Karpas-422 (cell line): ENCODE data around the gene ILDR1. TPM values are rescaled to one million over a fixed set of nuclear protein-coding genes. Genes with fewer than 3 reads are reported as not detected.

Experiments
- DNase-seq: peaks from one replicate; pipeline ENCODE4 v3.0.0-alpha.2; 2015
- H2AFZ ChIP-seq: fragments of 200-600 bp; sonication (generic); 2 replicates; pipeline ENCODE4 v1.6.1; 2014; ENCODE audit warnings: antibody characterized with exemption, low read length, mixed read lengths
- H3K27ac ChIP-seq: fragments of 200-600 bp; sonication (generic); 2 replicates; pipeline ENCODE4 v1.5.1; 2014; ENCODE audit warnings: mild to moderate bottlenecking, low read length, moderate library complexity
- H3K27me3 ChIP-seq: fragments of 200-600 bp; sonication (generic); 2 replicates; pipeline ENCODE4 v1.6.1; 2014; ENCODE audit warnings: low read length, mixed read lengths
- H3K36me3 ChIP-seq: fragments of 200-600 bp; sonication (generic); 2 replicates; pipeline ENCODE4 v1.6.1; 2014; ENCODE audit warnings: low read length, mixed read lengths; ENCODE audit not compliant: insufficient read depth
- H3K4me1 ChIP-seq: fragments of 200-600 bp; sonication (generic); 2 replicates; pipeline ENCODE4 v1.6.1; 2014; ENCODE audit warnings: mild to moderate bottlenecking, low read length, mixed read lengths
- H3K4me2 ChIP-seq: fragments of 200-600 bp; sonication (generic); 2 replicates; pipeline ENCODE4 v1.6.1; 2014; ENCODE audit warnings: low read length, low read depth, mild to moderate bottlenecking; ENCODE audit not compliant: poor library complexity, severe bottlenecking
- H3K4me3 ChIP-seq: fragments of 200-600 bp; sonication (generic); 2 replicates; pipeline ENCODE4 v1.5.1; 2014; ENCODE audit warnings: mild to moderate bottlenecking, antibody characterized with exemption, low read length, mixed read lengths
- H3K79me2 ChIP-seq: fragments of 200-600 bp; sonication (generic); 2 replicates; pipeline ENCODE4 v1.6.1; 2014; ENCODE audit warnings: mild to moderate bottlenecking, low read length, mixed read lengths
- H3K9ac ChIP-seq: fragments of 200-600 bp; sonication (generic); 2 replicates; pipeline ENCODE4 v1.6.0; 2014; ENCODE audit warnings: low read length
- H3K9me2 ChIP-seq: fragments of 200-600 bp; sonication (generic), shearing (Covaris generic); replicated peaks from 2 replicates; pipeline ENCODE4 v1.6.0; 2014; ENCODE audit warnings: mild to moderate bottlenecking, low read length, moderate library complexity; ENCODE audit not compliant: insufficient read depth
- H3K9me3 ChIP-seq: fragments of 300-700, 200-600 bp; sonication (generic); 2 replicates; pipeline ENCODE4 v1.6.1; 2014; ENCODE audit warnings: low read length, mixed read lengths
- H4K20me1 ChIP-seq: fragments of 200-600 bp; sonication (generic); 2 replicates; pipeline ENCODE4 v1.6.1; 2014; ENCODE audit warnings: mild to moderate bottlenecking, antibody characterized with exemption, low read length, low read depth; ENCODE audit not compliant: insufficient read depth
- total RNA-seq: library from RNA; depleted of rRNA; stranded (reverse); fragments of >200 nt; shearing (Covaris generic); gene quantifications from 2 replicates; pipeline ENCODE4 v1.2.3, GENCODE V29; 2014; ENCODE audit warnings: low replicate concordance

ILDR1 gene
- total RNA-seq, 1 experiment from 2014 or later: 0.52 TPM

- no peaks in the 10 kb centered on the region for H4K20me1 ChIP-seq
- DNase-seq: no peak
- no peak overlapping the region for H3K4me3 ChIP-seq
- 0 out of 2 replicates have a peak, but pooled peaks cover 3% of the 10 kb centered on the region for H3K4me1 ChIP-seq
- H3K9ac ChIP-seq: no peak overlapping the region
- no peaks in the 10 kb centered on the region for H3K27me3 ChIP-seq
- H2AFZ ChIP-seq: no peak overlapping the region
- H3K4me2 ChIP-seq: no peak overlapping the region
- no peaks in the 10 kb centered on the region for H3K79me2 ChIP-seq
- H3K36me3 ChIP-seq: 0 out of 2 replicates have a peak, but pooled peaks cover 5% of the 10 kb centered on the region
- no peaks in the 10 kb centered on the region; the same call in 1 of the 2 replicates for H3K9me3 ChIP-seq
- H3K27ac ChIP-seq: no peak overlapping the region
- no peaks in the 10 kb centered on the region for H3K9me2 ChIP-seq
These were observed 52.0 kb downstream of the ILDR1 start for GRCh38 chr3:121970047-121970446.

DNA sequence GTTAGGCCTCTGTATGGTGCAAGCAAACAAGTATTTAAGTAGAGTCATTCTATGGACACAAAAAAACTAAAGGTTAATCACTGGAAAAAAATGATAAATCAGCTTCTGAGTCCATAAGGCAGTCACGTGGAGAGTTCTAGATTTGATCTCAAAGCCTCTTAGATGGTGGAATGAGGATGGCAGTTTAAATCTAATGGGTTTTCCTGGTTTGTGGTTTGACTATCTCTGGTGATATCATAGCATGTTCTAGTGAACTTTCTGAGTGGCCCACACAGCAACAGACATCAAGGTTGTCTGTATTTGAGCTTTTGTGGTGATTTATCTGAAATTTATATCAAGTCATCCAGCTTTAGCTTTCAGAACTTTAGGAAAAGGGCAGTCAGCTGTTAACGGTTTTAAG, 52.4 kb downstream of the ILDR1 start:
- Histone ChIP-seq H3K4me3 (no peak overlapping the region), H3K27ac (no peak overlapping the region), H3K79me2 (no peaks in the 10 kb centered on the region), H3K4me1 (0 out of 2 replicates have a peak, but pooled peaks cover 3% of the 10 kb centered on the region), H2AFZ (peak overlapping the region; percentile 7; the same call in 1 of the 2 replicates), H3K9me3 (no peaks in the 10 kb centered on the region), H4K20me1 (no peaks in the 10 kb centered on the region), H3K9me2 (no peaks in the 10 kb centered on the region), H3K4me2 (no peak overlapping the region), H3K36me3 (0 out of 2 replicates have a peak, but pooled peaks cover 3% of the 10 kb centered on the region), H3K27me3 (no peaks in the 10 kb centered on the region), H3K9ac (no peak overlapping the region)
- DNase-seq: no peak

GRCh38 chr3:121963608-121964007, 58.4 kb downstream of the ILDR1 start:
- peaks cover 24% of the 10 kb centered on the region for H3K36me3 ChIP-seq
- no peak overlapping the region for H3K9ac ChIP-seq
- no peak for DNase-seq
- H3K27me3 ChIP-seq: no peaks in the 10 kb centered on the region
- no peaks in the 10 kb centered on the region for H3K9me2 ChIP-seq
- no peaks in the 10 kb centered on the region for H3K79me2 ChIP-seq
- no peak overlapping the region for H2AFZ ChIP-seq
- H3K4me2 ChIP-seq: no peak overlapping the region
- no peaks in the 10 kb centered on the region for H3K4me1 ChIP-seq
- no peaks in the 10 kb centered on the region for H3K9me3 ChIP-seq
- no peaks in the 10 kb centered on the region for H4K20me1 ChIP-seq
- H3K27ac ChIP-seq: no peak overlapping the region
- no peak overlapping the region for H3K4me3 ChIP-seq

DNA sequence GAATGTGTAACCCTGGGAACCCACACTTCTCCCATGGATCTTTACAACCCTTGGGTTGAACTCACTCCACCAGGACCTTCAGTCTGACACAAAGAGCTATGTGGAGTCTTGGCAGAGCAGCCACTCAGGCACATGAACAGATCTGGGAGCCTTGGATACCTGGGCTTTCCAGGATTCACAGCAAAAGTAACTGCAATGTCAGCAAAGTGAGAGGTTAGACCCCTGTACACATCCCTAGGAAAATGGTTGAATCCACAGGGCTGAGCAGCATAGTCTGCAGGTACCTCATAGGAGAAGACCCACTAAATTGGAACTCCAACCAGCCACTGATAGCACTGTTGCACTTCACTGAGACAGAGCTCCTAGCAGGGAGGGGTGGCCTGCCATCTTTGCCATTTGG, 59.6 kb downstream of the ILDR1 start:
- Histone ChIP-seq H3K4me2 (no peak overlapping the region), H3K9me2 (no peaks in the 10 kb centered on the region), H3K9ac (no peak overlapping the region), H3K27me3 (no peaks in the 10 kb centered on the region), H3K27ac (no peak overlapping the region), H4K20me1 (no peaks in the 10 kb centered on the region), H3K36me3 (peaks cover 28% of the 10 kb centered on the region), H2AFZ (no peak overlapping the region), H3K4me1 (no peaks in the 10 kb centered on the region), H3K9me3 (no peaks in the 10 kb centered on the region), H3K4me3 (no peak overlapping the region), H3K79me2 (no peaks in the 10 kb centered on the region)
- DNase-seq: no peak

DNA sequence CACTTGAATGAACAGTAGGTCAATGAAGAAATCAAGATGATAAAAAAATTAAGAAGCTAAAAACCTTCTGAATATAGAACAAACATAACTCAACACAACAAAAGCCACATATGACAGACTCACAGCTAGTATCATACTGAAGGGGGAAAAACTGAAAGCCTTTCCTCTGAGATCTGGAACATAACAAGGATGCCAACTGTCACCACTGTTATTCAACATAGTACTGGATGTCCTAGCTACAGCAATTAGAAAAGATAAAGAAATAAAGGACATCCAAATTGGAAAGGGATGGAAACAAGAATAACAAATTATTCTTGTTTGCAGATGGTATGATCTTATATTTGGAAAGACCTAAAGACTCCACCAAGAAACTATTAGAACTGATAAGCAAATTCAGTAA, 60.8 kb downstream of the ILDR1 start:
- no peaks in the 10 kb centered on the region for H3K9me2 ChIP-seq
- no peaks in the 10 kb centered on the region for H3K79me2 ChIP-seq
- H3K4me2 ChIP-seq: no peak overlapping the region
- no peaks in the 10 kb centered on the region for H4K20me1 ChIP-seq
- no peak overlapping the region for H3K4me3 ChIP-seq
- H3K9me3 ChIP-seq: no peaks in the 10 kb centered on the region
- H3K27ac ChIP-seq: no peak overlapping the region
- no peaks in the 10 kb centered on the region for H3K27me3 ChIP-seq
- peaks cover 28% of the 10 kb centered on the region for H3K36me3 ChIP-seq
- DNase-seq: no peak
- H2AFZ ChIP-seq: no peak overlapping the region
- H3K9ac ChIP-seq: no peak overlapping the region
- no peaks in the 10 kb centered on the region for H3K4me1 ChIP-seq

DNA sequence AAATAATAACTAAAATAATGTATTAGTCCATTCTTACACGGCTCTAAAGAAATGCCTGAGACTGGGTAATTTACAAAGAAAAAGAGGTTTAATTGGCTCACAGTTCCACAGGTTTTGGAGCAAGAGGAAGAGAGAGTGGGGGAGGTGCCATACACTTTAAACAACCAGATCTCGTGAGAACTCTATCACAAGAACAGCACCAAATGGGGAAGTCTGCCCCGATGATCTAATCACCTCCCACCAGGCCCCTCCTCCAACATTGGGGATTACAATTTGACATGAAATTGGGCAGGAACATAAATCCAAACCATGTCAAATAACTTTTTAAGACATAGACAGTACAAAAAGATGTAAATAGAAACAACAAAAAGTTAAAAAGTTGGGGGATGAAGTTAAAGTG, 63.2 kb downstream of the ILDR1 start:
- H3K4me3 ChIP-seq: no peak overlapping the region
- H4K20me1 ChIP-seq: no peaks in the 10 kb centered on the region
- no peaks in the 10 kb centered on the region for H3K9me3 ChIP-seq
- H3K4me1 ChIP-seq: no peaks in the 10 kb centered on the region
- H3K4me2 ChIP-seq: no peak overlapping the region
- H3K79me2 ChIP-seq: no peaks in the 10 kb centered on the region
- H3K9ac ChIP-seq: no peak overlapping the region
- no peak for DNase-seq
- no peak overlapping the region for H3K27ac ChIP-seq
- H2AFZ ChIP-seq: no peak overlapping the region
- no peaks in the 10 kb centered on the region for H3K9me2 ChIP-seq
- H3K27me3 ChIP-seq: no peaks in the 10 kb centered on the region
- H3K36me3 ChIP-seq: peaks cover 28% of the 10 kb centered on the region

- Histone ChIP-seq H3K27ac (no peak overlapping the region), H3K9me3 (no peaks in the 10 kb centered on the region), H3K9ac (no peak overlapping the region), H3K4me2 (no peak overlapping the region), H4K20me1 (no peaks in the 10 kb centered on the region), H3K9me2 (no peaks in the 10 kb centered on the region), H3K36me3 (peaks cover 34% of the 10 kb centered on the region), H3K79me2 (no peaks in the 10 kb centered on the region), H3K4me1 (no peaks in the 10 kb centered on the region), H2AFZ (no peak overlapping the region), H3K27me3 (no peaks in the 10 kb centered on the region), H3K4me3 (no peak overlapping the region)
- no peak for DNase-seq
These were observed 64.2 kb downstream of the ILDR1 start for GRCh38 chr3:121957674-121958415.

DNA sequence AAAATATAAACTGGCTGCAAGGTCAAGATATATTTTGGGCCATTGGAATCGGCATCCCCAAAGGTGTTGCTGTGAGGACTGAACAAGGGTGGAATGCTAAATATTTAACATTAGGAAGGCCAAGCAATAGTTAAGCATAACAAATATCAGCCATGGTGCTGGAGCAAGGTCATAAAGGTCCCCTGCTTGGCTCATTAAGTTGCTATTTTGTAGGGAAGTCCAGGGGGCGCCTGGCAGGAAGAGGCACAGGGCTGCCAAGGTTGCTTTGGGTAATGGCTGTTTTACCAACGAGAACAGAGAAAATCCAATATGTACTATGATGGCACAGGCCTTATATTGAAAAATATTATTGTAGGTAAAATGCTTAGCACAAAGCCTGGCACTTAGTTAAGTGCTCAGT, 65.7 kb downstream of the ILDR1 start:
- no peaks in the 10 kb centered on the region for H3K27me3 ChIP-seq
- H3K4me1 ChIP-seq: no peaks in the 10 kb centered on the region
- DNase-seq: no peak
- no peak overlapping the region for H3K4me2 ChIP-seq
- no peak overlapping the region for H3K9ac ChIP-seq
- no peaks in the 10 kb centered on the region for H4K20me1 ChIP-seq
- H3K27ac ChIP-seq: no peak overlapping the region
- no peaks in the 10 kb centered on the region for H3K9me2 ChIP-seq
- no peaks in the 10 kb centered on the region for H3K9me3 ChIP-seq
- H3K36me3 ChIP-seq: peaks cover 32% of the 10 kb centered on the region
- no peaks in the 10 kb centered on the region for H3K79me2 ChIP-seq
- H3K4me3 ChIP-seq: no peak overlapping the region
- H2AFZ ChIP-seq: no peak overlapping the region
